HepG2 (cell line): ENCODE results near the gene ALK. TPM values are rescaled to one million over a fixed set of nuclear protein-coding genes. Genes with fewer than 3 reads are reported as not detected.

Experiments
- ATAC-seq: fragments of 200-7000 bp; cut with Tn5 transposase; 3 replicates; pipeline ENCODE4 v1.9.1; 2020; ENCODE audit warnings: mild to moderate bottlenecking, moderate library complexity
- BruUV-seq: library from RNA; stranded (reverse); fragments of 400-500 nt; replicated peaks from 2 replicates; lab custom pipeline; 2021; lab: Mats Ljungman, UMichigan
- CTCF ChIA-PET: fragments of 300-600 bp; formaldehyde crosslinking; extraction: SDS; loops from one replicate; lab custom pipeline; 2021; ENCODE audit warnings: low total read pairs, inconsistent platforms, low intra/inter-chr PET ratio; lab: Yijun Ruan, JAX
- POLR2A ChIA-PET: fragments of 350-600 bp; sonication (Branson Sonifier 250); formaldehyde crosslinking; loops from one replicate; lab custom pipeline; 2020; ENCODE audit warnings: antibody characterized with exemption, inconsistent platforms; lab: Yijun Ruan, JAX
- DNase-seq: peaks from one replicate; pipeline ENCODE4 v3.0.0-alpha.2; 2015; ENCODE audit warnings: low spot score
- FAIRE-seq: peaks from 3 replicates; lab custom pipeline; 2011; peaks lifted over from hg19 to GRCh38; lab: Jason Lieb, UNC
- H2AFZ ChIP-seq: one replicate; pipeline ENCODE4 v1.6.1; 2011; ENCODE audit warnings: low read length, inconsistent platforms
- H3K27ac ChIP-seq: fragments of 300-600 bp; 3 replicates; pipeline ENCODE4 v1.8.0; 2011; ENCODE audit warnings: mixed run types, mild to moderate bottlenecking, mixed read lengths, low read length, inconsistent platforms; ENCODE audit not compliant: insufficient read depth; ENCODE audit errors: extremely low read length
- H3K27me3 ChIP-seq, 2 experiments: fragments of 200-600 bp in 1 of 2; 2 replicates in 1 of 2; 3 replicates in 1 of 2; pipeline versions ENCODE4 v1.6.0 to v1.8.0; 2011; ENCODE audit warnings: low read length in 2 of 2, mild to moderate bottlenecking in 2 of 2, moderate library complexity in 2 of 2, inconsistent platforms in 1 of 2; ENCODE audit not compliant: insufficient read depth in 2 of 2, control insufficient read depth in 1 of 2
- H3K36me3 ChIP-seq, 2 experiments: fragments of 200-600 bp in 1 of 2; replicated peaks in 1 of 2; 2 replicates in 1 of 2; 3 replicates in 1 of 2; pipeline versions ENCODE4 v1.5.1 to v1.8.0; 2011; ENCODE audit warnings: low read length in 2 of 2, inconsistent platforms in 1 of 2; ENCODE audit not compliant: insufficient read depth in 2 of 2, control insufficient read depth in 1 of 2
- H3K4me1 ChIP-seq: 2 replicates; pipeline ENCODE4 v1.5.1; 2012; ENCODE audit warnings: low read length, inconsistent platforms; ENCODE audit not compliant: insufficient read depth
- H3K4me2 ChIP-seq: 2 replicates; pipeline ENCODE4 v1.6.0; 2011; ENCODE audit warnings: low read depth, low read length, inconsistent platforms
- H3K4me3 ChIP-seq, 3 experiments: fragments of 200-600 bp in 1 of 3; sonication (generic), shearing (Covaris generic) in 1 of 3; replicated peaks in 1 of 3; 2 replicates each; pipeline ENCODE4 v1.5.1; 2011 to 2016; ENCODE audit warnings: low read length in 3 of 3, inconsistent platforms in 2 of 3, low read depth in 2 of 3, mild to moderate bottlenecking in 2 of 3, control low read depth in 1 of 3, mixed read lengths in 1 of 3; ENCODE audit not compliant: insufficient read depth in 1 of 3
- H3K79me2 ChIP-seq: one replicate; pipeline ENCODE4 v1.6.1; 2011; ENCODE audit warnings: low read length, inconsistent platforms; ENCODE audit not compliant: insufficient read depth
- H3K9ac ChIP-seq: 2 replicates; pipeline ENCODE4 v1.6.0; 2011; ENCODE audit warnings: mild to moderate bottlenecking, low read depth, low read length, inconsistent platforms; ENCODE audit not compliant: insufficient read depth
- H3K9me3 ChIP-seq: 2 replicates; pipeline ENCODE4 v1.5.1; 2012; ENCODE audit warnings: mild to moderate bottlenecking, low read length
- H4K20me1 ChIP-seq: 2 replicates; pipeline ENCODE4 v1.6.0; 2011; ENCODE audit warnings: inconsistent platforms, mild to moderate bottlenecking, low read length, moderate library complexity; ENCODE audit not compliant: insufficient read depth
- AKAP8 ChIP-seq: sonication (generic); formaldehyde crosslinking; IDR thresholded peaks from 2 replicates; pipeline ENCODE4 v1.5.1; 2020; ENCODE audit warnings: mild to moderate bottlenecking, missing genetic modification reagents
- EHMT2 ChIP-seq: fragments of 200-600 bp; sonication (generic); IDR thresholded peaks from 2 replicates; pipeline ENCODE4 v1.7.0; 2017; ENCODE audit warnings: antibody characterized with exemption, low read depth, low read length, borderline replicate concordance
- GFI1 ChIP-seq: sonication (generic); formaldehyde crosslinking; IDR thresholded peaks from 2 replicates; pipeline ENCODE4 v1.5.0; 2020; ENCODE audit warnings: missing genetic modification reagents, mild to moderate bottlenecking, borderline replicate concordance
- HOXA7 ChIP-seq: sonication (generic); formaldehyde crosslinking; IDR thresholded peaks from 2 replicates; pipeline ENCODE4 v1.8.1; 2022; ENCODE audit warnings: mild to moderate bottlenecking, missing genetic modification reagents, moderate library complexity
- RAD51 ChIP-seq: fragments of 450-650 bp; IDR thresholded peaks from 2 replicates; pipeline ENCODE4 v1.6.1; 2016; ENCODE audit warnings: borderline replicate concordance
- RELA ChIP-seq: sonication (generic); formaldehyde crosslinking; IDR thresholded peaks from 2 replicates; pipeline ENCODE4 v1.4.0; 2020; ENCODE audit warnings: missing genetic modification reagents
- WIZ ChIP-seq: sonication (generic); formaldehyde crosslinking; IDR thresholded peaks from 2 replicates; pipeline ENCODE4 v1.5.1; 2020; ENCODE audit warnings: mild to moderate bottlenecking, missing genetic modification reagents
- ZBTB39 ChIP-seq: sonication (generic); formaldehyde crosslinking; IDR thresholded peaks from 2 replicates; pipeline ENCODE4 v1.5.0; 2020; ENCODE audit warnings: missing genetic modification reagents
- ZMYM3 ChIP-seq: sonication (generic); formaldehyde crosslinking; IDR thresholded peaks from 2 replicates; pipeline ENCODE4 v1.5.1; 2020; ENCODE audit warnings: mild to moderate bottlenecking, missing genetic modification reagents
- ZNF12 ChIP-seq: sonication (generic); formaldehyde crosslinking; IDR thresholded peaks from 2 replicates; pipeline ENCODE4 v1.5.0; 2020; ENCODE audit warnings: missing genetic modification reagents
- ZNF543 ChIP-seq: sonication (generic); formaldehyde crosslinking; IDR thresholded peaks from 2 replicates; pipeline ENCODE4 v1.4.0; 2020; ENCODE audit warnings: mild to moderate bottlenecking, missing genetic modification reagents
- WGBS: methylation state at CpG from one replicate; pipeline ENCODE4 v1.1.6; 2017; ENCODE audit warnings: low lambda C conversion rate; 5-methylcytosine and 5-hydroxymethylcytosine counted together
- in situ Hi-C: cut with HindIII; loops from 2 replicates; pipeline ENCODE4 v1.10.0; 2017; ENCODE audit warnings: low pct_unique_long_range_greater_than_20kb; ENCODE audit not compliant: extremely low pct_ligation_motif_present
- intact Hi-C: fragments of 100-400 bp; cut with micrococcal nuclease; formaldehyde crosslinking; loops from one replicate; pipeline ENCODE4 v1.10.0; 2022; ENCODE audit not compliant: unreplicated experiment
- polyA plus RNA-seq, 8 experiments: library from polyadenylated mRNA; depleted of rRNA in 3 of 8; stranded (reverse) in 7 of 8; unstranded in 1 of 8; fragments of >200 nt; fragmentation: Illumina TruSeq in 4 of 8; extraction: Trizol in 4 of 8; gene quantifications; 2 replicates each; pipeline versions ENCODE4 v1.2.1 to v1.2.3, GENCODE V29; 2011 to 2016; ENCODE audit warnings: low read depth in 4 of 8, missing spikeins in 1 of 8, mixed read lengths in 1 of 8; ENCODE audit not compliant: insufficient read depth in 1 of 8
- total RNA-seq, 5 experiments: library from RNA; depleted of rRNA; stranded (reverse); fragments of >200 nt; fragmentation: Illumina TruSeq; extraction: Trizol; gene quantifications; 2 replicates each; pipeline ENCODE4 v1.2.3, GENCODE V29; 2016; ENCODE audit warnings: low read depth in 1 of 5

Gene ALK
- total and polyA plus RNA-seq, 2 of the 13 experiments (the other 11 are each of a cell fraction or from before 2014, with no cell fraction given) = not detected

- Histone ChIP-seq H3K36me3 (no peaks in the 10 kb centered on the region), H3K4me1 (no peaks in the 10 kb centered on the region), H3K9ac (no peak overlapping the region)
- POLR2A ChIA-PET = no interaction called here
- no peak for TF ChIP-seq ZNF12 (CRISPR knock-in tag)
- no peak for TF ChIP-seq RAD51
- no peak for TF ChIP-seq EHMT2
- TF ChIP-seq WIZ (CRISPR knock-in tag) = no peak
- TF ChIP-seq HOXA7 (CRISPR knock-in tag) = no peak
- TF ChIP-seq RELA (CRISPR knock-in tag) = no peak
- TF ChIP-seq ZNF543 (CRISPR knock-in tag) = no peak
- no peak for TF ChIP-seq ZMYM3 (CRISPR knock-in tag)
- no peak for TF ChIP-seq AKAP8 (CRISPR knock-in tag)
- no peak for TF ChIP-seq GFI1 (CRISPR knock-in tag)
- no peak for TF ChIP-seq ZBTB39 (CRISPR knock-in tag)
- TF ChIP-seq, all 625 proteins: peak for 0
- 36% methylated on average over 2 of the region's 2 CpGs for WGBS
- ATAC-seq (no peak), FAIRE-seq (no peak), DNase-seq (no peak)
- no peaks in the 10 kb centered on the region for H3K79me2 ChIP-seq
- no peaks in the 10 kb centered on the region; a peak in 1 of 5 replicates for H3K27me3 ChIP-seq
- no peaks in the 10 kb centered on the region for H3K9me3 ChIP-seq
- H3K27ac ChIP-seq = no peak overlapping the region
- no peaks in the 10 kb centered on the region for H4K20me1 ChIP-seq
- H3K4me3 ChIP-seq = no peak overlapping the region
- H3K4me2 ChIP-seq = no peak overlapping the region
- CTCF ChIA-PET = no interaction called here
- H2AFZ ChIP-seq = no peak overlapping the region
- in situ Hi-C loops = no loop called here
- no TSS peak for BruUV-seq
- intact Hi-C loops = no loop called here
Measured at GRCh38 chr2:29664578-29664977, 256.8 kb downstream of the ALK start.
